Hematopoietic multipotent progenitor cell treated with erythropoietin and hydrocortisone succinate and interleukin-3 and kit ligand, for 8 days (in vitro differentiated cells): Measurements from ENCODE around the gene PRR35.

Experiments
- DNase-seq: peaks from one replicate; pipeline ENCODE4 v3.0.0-alpha.2; 2015

Gene PRR35

GRCh38 chr16:560204-560700, at the start of gene PRR35:
PRR35 (plus strand) TSS chr16:560394; CDS start chr16:563295, 2,901 bp downstream.
- DNase-seq = no peak

- DNase-seq = no peak
Observed at GRCh38 chr16:512802-513201, 47.4 kb upstream of the PRR35 start.

- DNase-seq = no peak
Observed at GRCh38 chr16:513950-514349, 46.2 kb upstream of the PRR35 start.

- peak; percentile 58 for DNase-seq
Observed at GRCh38 chr16:515175-515938, 44.8 kb upstream of the PRR35 start.

GRCh38 chr16:515939-516226, 44.3 kb upstream of the PRR35 start:
- DNase-seq = no peak

GRCh38 chr16:516301-516700, 43.9 kb upstream of the PRR35 start:
- DNase-seq = peak; percentile 93

- DNase-seq = no peak
Observed at GRCh38 chr16:518858-519257, 41.3 kb upstream of the PRR35 start.

GRCh38 chr16:519425-519824, 40.8 kb upstream of the PRR35 start:
- no peak for DNase-seq

- no peak for DNase-seq
Observed at GRCh38 chr16:519841-520687, 40.1 kb upstream of the PRR35 start.

- DNase-seq = no peak
Observed at GRCh38 chr16:520847-521246, 39.3 kb upstream of the PRR35 start.

- DNase-seq = no peak
Observed at GRCh38 chr16:521381-522210, 38.6 kb upstream of the PRR35 start.

GRCh38 chr16:522320-523096, 37.7 kb upstream of the PRR35 start:
- DNase-seq = no peak

- no peak for DNase-seq
Observed at GRCh38 chr16:523097-523741, 37.0 kb upstream of the PRR35 start.

GRCh38 chr16:524274-525040, 35.7 kb upstream of the PRR35 start:
- no peak for DNase-seq

GRCh38 chr16:525123-525519, 35.1 kb upstream of the PRR35 start:
- DNase-seq = no peak

GRCh38 chr16:525520-526180, 34.5 kb upstream of the PRR35 start:
- DNase-seq = peak; percentile 47

- peak; percentile 80 for DNase-seq
Observed at GRCh38 chr16:526181-527014, 33.8 kb upstream of the PRR35 start.

- DNase-seq = peak; percentile 84
Observed at GRCh38 chr16:527015-527903, 32.9 kb upstream of the PRR35 start, which contains the start of gene CAPN15. CAPN15 (plus strand) TSS chr16:527712; CDS start chr16:546839, 19,127 bp downstream.
